Measurements from ENCODE around the gene HHIPL1. TPM values are rescaled to one million over a fixed set of nuclear protein-coding genes. Genes with fewer than 3 reads are reported as not detected.

The HHIPL1 gene
- total and polyA plus RNA-seq, 2 of the 8 experiments (the other 6 are each of a cell fraction or from before 2014, with no cell fraction given) = 1.5 to 2.6 TPM

DNA sequence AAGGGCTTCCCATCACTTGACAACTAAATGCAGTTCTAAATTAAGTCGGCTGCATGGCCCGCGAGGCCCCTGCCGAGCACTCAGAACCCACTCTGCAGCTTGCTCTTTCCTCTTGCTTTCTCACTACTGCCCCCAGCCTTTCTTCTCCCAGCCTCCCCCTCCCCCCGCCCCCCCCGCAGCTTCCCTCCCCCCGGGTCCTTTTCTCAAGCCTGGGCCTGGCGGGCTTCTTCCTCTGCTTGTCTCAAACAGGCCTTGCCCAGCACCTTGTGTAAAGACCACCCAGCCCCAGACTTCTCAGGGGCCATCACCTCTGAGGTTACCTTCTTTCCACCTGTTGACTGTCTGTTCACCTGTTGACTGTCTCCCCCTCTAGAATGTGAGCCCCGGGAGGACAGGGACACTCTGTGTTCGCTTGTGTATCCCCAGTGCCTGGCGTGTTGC is 40.2 kb downstream of the HHIPL1 start:
- CTCF ChIA-PET (ENCODE audit: partially characterized antibody) = interaction anchor here (0.6 to 1.8 kb wide), 5 partner anchors 17 to 344 kb away, joined by 3 to 6 read pairs (median 3); no protein-coding TSS in a partner anchor
- Histone ChIP-seq H2BK12ac (ENCODE audit: low read depth, low read length) (no peak overlapping the region), H4K8ac (ENCODE audit: extremely low read depth, insufficient read depth, low read length) (no peak overlapping the region), H3K4me2 (ENCODE audit: insufficient read depth in 1 of 2, low read depth in 2 of 2, low read length in 2 of 2) (peak overlapping the region in 1 of 2 experiments; percentile 87; a peak in 2 of 4 replicates), H2BK120ac (replicated peaks; ENCODE audit: low read depth, low read length) (no peak overlapping the region), H3K79me1 (ENCODE audit: low read depth, low read length) (no peaks in the 10 kb centered on the region), H3K4me1 (replicated peaks in 1 of 4; ENCODE audit: control insufficient read depth in 3 of 4, insufficient read depth in 4 of 4, low read length in 3 of 4) (peaks cover 0 to 10% (median 9%) of the 10 kb centered on the region in 4 experiments; a peak in 6 of 7 replicates), H2AK5ac (ENCODE audit: low read depth, low read length) (no peak overlapping the region), H3K9ac (replicated peaks in 1 of 4; ENCODE audit: extremely low read depth in 1 of 4, low read depth in 3 of 4, low read length in 3 of 4) (no peak overlapping the region), H3K23me2 (ENCODE audit: low read depth, low read length) (peaks cover 9% of the 10 kb centered on the region), H3K4me3 (ENCODE audit: extremely low read depth in 1 of 4, insufficient read depth in 2 of 4, low read depth in 3 of 4, low read length in 4 of 4) (no peak overlapping the region), H3K79me2 (ENCODE audit: control insufficient read depth in 1 of 2, insufficient read depth in 2 of 2, low read length in 2 of 2) (no peaks in the 10 kb centered on the region), H2BK15ac (ENCODE audit: low read length) (no peak overlapping the region), H3K9me3 (ENCODE audit: insufficient read depth in 2 of 2, low read depth in 1 of 2, low read length in 1 of 2) (no peaks in the 10 kb centered on the region), H3K14ac (ENCODE audit: insufficient read length) (no peak overlapping the region), H4K91ac (replicated peaks; ENCODE audit: insufficient read length, low read length) (no peak overlapping the region), H2AFZ (ENCODE audit: low read length) (no peak overlapping the region), H4K20me1 (replicated peaks in 1 of 2; ENCODE audit: control insufficient read depth in 1 of 2, insufficient read depth in 2 of 2, low read length in 2 of 2) (no peaks in the 10 kb centered on the region), H3K4ac (replicated peaks; ENCODE audit: insufficient read length, low read depth, low read length) (no peak overlapping the region), H3K18ac (ENCODE audit: extremely low read depth, low read length) (no peak overlapping the region), H2BK5ac (ENCODE audit: low read depth, low read length) (no peak overlapping the region), H3K56ac (replicated peaks; ENCODE audit: insufficient read length, low read depth, low read length) (no peak overlapping the region), H3K27ac (ENCODE audit: low read depth, low read length) (no peak overlapping the region), H3K23ac (ENCODE audit: insufficient read length) (no peak overlapping the region), H3K36me3 (ENCODE audit: control insufficient read depth in 2 of 4, insufficient read depth in 4 of 4, low read length in 3 of 4) (no peaks in the 10 kb centered on the region), H4K5ac (ENCODE audit: insufficient read length, low read depth, low read length) (no peak overlapping the region), H2BK20ac (ENCODE audit: low read length) (no peak overlapping the region), H3K27me3 (replicated peaks in 1 of 4; ENCODE audit: control insufficient read depth in 3 of 4, extremely low read depth in 1 of 4, insufficient read depth in 3 of 4, low read length in 3 of 4) (no peaks in the 10 kb centered on the region)
- POLR2A ChIA-PET (ENCODE audit: partially characterized antibody) = interaction anchor here (1.1 kb wide), 1 partner anchor 22 kb away, joined by 3 read pairs; no protein-coding TSS in a partner anchor
- DNase-seq (ENCODE audit: low read depth in 1 of 2, low spot score in 2 of 2) = peak in 1 of 2 experiments; percentile 41
- WGBS, 2 experiments (ENCODE audit: extremely low coverage in 1 of 2, insufficient coverage in 1 of 2, insufficient read length in 1 of 2, insufficient replicate concordance in 2 of 2, low coverage in 1 of 2, low lambda C conversion rate in 2 of 2, missing lambda C conversion rate in 1 of 2) = 81% methylated on average over 3 of the region's 11 CpGs; no CpG with 5 or more reads in 1 of the 2 experiments
- no peak for FAIRE-seq
- TF ChIP-seq BRCA1 (IDR thresholded peaks at IDR 0.05; ENCODE audit: low read depth, low read length) (no peak), SP4 (IDR thresholded peaks at IDR 0.05; ENCODE audit: low read length) (no peak), SRF (IDR thresholded peaks at IDR 0.05; ENCODE audit: low read depth, low read length) (no peak), KDM1A (IDR thresholded peaks at IDR 0.05; ENCODE audit: borderline replicate concordance, low read length) (no peak), ASH2L (IDR thresholded peaks at IDR 0.05; ENCODE audit: low read length) (no peak), JUN (IDR thresholded peaks at IDR 0.05; ENCODE audit: low read depth, low read length) (no peak), SIX5 (IDR thresholded peaks at IDR 0.05; ENCODE audit: low read depth, low read length) (no peak), RNF2 (IDR thresholded peaks at IDR 0.05; ENCODE audit: borderline replicate concordance, low read depth, low read length, missing control alignments, poor library complexity, severe bottlenecking) (no peak), YY1 (IDR thresholded peaks at IDR 0.05; ENCODE audit: low read depth, low read length) (no peak), RAD21 (IDR thresholded peaks at IDR 0.05 in 1 of 2, conservative IDR thresholded peaks at IDR 0.05 in 1 of 2; ENCODE audit: low read depth in 2 of 2, low read length in 2 of 2) (no peak), GTF2F1 (IDR thresholded peaks at IDR 0.05; ENCODE audit: borderline replicate concordance, low read depth, low read length) (no peak)
- TF ChIP-seq, protein P1, sequence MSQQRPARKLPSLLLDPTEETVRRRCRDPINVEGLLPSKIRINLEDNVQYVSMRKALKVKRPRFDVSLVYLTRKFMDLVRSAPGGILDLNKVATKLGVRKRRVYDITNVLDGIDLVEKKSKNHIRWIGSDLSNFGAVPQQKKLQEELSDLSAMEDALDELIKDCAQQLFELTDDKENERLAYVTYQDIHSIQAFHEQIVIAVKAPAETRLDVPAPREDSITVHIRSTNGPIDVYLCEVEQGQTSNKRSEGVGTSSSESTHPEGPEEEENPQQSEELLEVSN (IDR thresholded peaks at IDR 0.05) = no peak
- TF ChIP-seq, protein P2, sequence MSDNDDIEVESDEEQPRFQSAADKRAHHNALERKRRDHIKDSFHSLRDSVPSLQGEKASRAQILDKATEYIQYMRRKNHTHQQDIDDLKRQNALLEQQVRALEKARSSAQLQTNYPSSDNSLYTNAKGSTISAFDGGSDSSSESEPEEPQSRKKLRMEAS (IDR thresholded peaks at IDR 0.05) = no peak

Data from H1 (cell line).